Limb (tissue), 2 donors: ENCODE measurements around the gene MKLN1.
"Not testable (repeated sequence)": the region's sequence is repeated elsewhere in the genome, so short reads cannot be mapped to it uniquely, and the experiment has no call there.

Source experiments
- DNase-seq, 2 donors: peaks; one replicate each; pipeline ENCODE4 v3.0.0-alpha.2; 2016; ENCODE audit errors: extremely low spot score in 2 of 2

The MKLN1 gene

GRCh38 chr7:131391145-131391544 is 63.5 kb downstream of the MKLN1 start:
- no peak for DNase-seq

GRCh38 chr7:131400681-131401176 is 73.1 kb downstream of the MKLN1 start:
- no peak for DNase-seq

DNA sequence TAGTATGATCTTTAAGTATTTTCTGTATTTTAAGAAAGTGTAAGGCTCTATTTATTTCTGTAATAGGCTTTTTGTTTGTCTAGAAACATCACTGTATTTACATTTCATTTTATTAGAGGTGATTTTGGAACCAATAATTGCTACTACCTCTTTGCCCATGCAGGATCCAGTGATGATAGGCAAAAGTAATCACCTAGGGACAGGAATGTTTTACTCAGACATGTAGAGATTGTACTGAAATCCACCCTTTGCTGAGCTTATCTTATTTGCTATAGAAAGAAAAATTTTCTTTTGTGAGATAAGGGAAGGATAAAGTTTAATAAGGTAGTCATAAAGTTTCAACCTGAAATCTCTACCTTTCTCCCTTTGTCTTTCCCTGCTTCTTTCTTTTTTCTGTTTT is 73.5 kb downstream of the MKLN1 start:
- DNase-seq = no peak

- no peak for DNase-seq
These were observed 75.6 kb downstream of the MKLN1 start for GRCh38 chr7:131403322-131403721.

- no peak for DNase-seq
These were observed 76.7 kb downstream of the MKLN1 start for GRCh38 chr7:131404226-131404911.

DNA sequence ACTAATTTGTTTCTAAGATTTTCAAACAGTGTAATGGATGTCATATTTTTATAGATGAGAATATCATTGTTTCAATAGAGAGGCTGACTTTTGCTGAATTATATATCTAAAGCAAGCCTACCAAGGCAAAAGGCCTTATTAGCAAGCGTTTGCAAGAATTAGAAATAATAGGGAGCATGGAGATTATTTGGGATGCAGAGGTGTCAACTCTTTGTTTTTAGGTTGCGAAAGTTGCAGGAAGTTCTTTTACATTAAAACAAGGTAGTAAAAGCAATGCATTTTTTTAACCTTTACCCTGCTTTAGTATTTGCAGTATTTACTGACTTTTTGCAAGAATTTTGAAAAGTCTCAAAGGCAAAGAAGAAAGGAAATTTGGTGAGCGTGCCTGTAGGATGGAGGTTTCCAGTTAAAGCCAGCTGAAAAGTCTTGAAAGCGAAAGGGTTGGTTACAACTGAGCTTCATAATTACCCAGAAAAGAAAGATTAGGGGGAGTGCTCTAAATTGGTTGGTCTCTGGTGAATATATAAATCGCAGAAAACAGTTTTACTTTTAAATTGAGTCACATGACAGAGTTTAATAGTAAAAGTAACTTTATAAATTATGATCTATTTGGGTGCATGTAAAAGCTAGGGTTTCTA is 81.6 kb downstream of the MKLN1 start:
- DNase-seq = no peak

GRCh38 chr7:131412031-131412430 is 84.4 kb downstream of the MKLN1 start:
- DNase-seq = no peak

DNA sequence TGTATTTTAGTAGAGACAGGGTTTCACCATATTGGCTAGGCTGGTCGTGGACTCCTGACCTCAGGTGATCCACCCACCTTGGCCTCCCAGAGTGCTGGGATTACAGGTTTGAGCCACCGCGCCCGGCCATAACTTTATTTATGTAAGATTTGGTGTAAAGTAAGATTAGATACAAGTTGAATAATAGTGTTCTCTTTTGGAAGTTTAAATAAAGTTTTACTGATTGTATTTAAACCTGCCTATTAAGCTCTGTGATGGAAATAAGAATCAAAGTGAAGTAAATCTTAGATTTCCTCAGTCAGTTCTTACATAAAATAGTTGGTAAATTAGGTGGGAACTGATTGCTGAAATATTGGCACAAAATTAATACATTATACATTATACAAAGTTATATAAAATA is 86.0 kb downstream of the MKLN1 start:
- no peak for DNase-seq

DNA sequence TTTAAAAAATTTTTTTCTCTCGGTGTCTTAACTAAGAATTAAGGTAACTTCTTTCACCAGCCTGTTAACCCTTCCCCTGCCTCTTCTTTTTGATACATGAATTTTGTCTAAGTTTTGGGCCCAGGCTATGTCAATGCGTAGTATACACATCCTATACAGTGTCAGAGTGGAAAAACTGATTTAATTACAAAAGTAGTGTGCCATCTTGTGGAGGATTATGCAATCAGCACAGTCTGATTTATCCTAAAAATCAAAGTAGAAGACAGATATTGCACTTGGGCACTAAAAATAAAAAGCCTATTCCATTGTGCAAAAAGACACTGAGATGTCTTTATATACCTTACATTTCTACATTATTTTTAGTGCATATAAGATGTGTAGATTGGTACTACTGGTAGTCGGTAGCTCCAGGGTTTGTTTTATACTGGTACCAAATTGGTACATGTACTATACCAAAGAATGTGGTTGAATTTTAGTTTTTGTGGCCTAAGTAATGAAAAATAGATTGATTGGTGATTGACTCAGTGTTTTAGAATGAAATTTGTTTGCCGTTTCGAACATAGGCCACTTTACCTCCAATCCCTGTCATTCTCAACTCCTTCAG is 96.6 kb downstream of the MKLN1 start:
- DNase-seq = peak in 1 of 2 donors; percentile 29

DNA sequence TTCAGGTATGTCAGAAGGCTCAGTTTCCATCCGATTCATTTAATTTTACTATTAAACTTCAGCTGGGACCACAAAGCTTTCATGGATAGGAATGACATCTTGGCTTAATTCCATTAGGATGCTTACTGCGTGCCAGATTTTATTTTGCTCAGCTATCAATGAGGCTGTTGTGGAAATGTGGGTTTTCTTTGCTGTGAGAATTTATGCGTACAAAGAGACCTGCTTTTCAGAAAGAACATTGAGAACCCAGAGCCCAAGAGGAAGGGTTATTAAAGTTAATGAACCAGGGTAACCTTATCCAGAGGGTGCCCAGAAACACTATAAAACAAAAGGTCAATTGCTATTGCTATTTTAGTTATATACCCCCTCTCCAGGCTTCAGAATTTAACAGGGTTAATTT is 98.3 kb downstream of the MKLN1 start:
- peak in 1 of 2 donors; percentile 13 for DNase-seq

DNA sequence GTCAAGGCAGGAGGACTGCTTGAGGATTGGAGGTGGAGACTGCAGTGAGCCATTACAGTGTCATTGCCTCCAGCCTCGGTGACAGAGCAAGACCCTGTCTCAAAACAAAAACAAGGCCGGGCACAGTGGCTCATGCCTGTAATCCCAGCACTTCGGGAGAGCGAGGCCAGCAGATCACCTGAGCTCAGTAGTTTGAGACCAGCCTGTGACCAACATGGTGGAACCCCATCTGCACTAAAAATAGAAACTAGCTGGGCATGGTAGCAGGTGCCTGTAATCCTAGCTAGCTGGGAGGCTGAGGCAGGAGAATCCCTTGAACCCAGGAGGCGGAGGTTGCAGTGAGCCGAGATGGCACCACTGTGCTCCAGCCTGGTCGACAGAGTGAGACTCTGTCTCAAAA is 103.2 kb downstream of the MKLN1 start:
- not testable (repeated sequence) for DNase-seq

- DNase-seq = no peak
These were observed 103.6 kb downstream of the MKLN1 start for GRCh38 chr7:131431289-131431688.

GRCh38 chr7:131431756-131432155 is 104.1 kb downstream of the MKLN1 start:
- no peak for DNase-seq

DNA sequence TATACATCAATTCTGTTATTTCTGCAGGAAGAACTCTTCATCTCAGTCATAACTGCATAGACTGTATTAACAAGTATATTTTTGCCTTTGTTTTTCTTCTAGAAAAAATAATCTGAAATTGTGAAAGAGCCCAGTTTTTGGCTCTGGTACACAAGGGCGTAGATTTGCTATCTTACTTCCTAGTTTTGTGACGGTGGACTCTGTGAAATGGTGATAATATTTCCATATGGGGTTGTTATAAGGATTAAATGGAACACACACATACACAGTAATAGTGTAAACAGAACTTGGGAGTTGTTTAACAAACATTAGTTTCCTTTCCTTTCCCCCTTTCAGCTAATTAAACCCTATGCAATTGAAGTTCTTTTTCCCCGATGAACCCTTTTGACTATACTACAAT is 108.7 kb downstream of the MKLN1 start:
- no peak for DNase-seq

- no peak for DNase-seq
These were observed 111.3 kb downstream of the MKLN1 start for GRCh38 chr7:131438969-131439368.

- DNase-seq = no peak
These were observed 115.8 kb downstream of the MKLN1 start for GRCh38 chr7:131443496-131443895.

DNA sequence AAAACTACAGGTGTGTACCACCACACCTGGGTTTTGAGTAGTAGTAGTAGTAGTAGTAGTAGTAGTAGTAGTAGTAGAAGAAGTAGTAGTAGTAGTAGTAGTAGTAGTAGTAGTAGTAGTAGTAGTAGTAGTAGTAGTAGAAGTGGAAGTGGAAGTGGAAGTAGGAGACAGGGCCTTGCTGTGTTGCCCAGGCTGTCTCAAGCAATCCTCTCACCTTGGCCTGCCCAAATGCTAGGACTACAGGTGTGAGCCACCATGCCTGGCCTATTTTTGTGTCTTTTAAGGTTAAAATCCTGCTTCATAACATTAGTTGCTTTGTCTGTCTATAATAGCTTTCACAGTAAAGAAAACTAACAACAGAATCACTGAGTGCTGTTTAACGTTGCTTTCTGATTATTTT is 117.0 kb downstream of the MKLN1 start:
- no peak for DNase-seq

- no peak for DNase-seq
These were observed 121.8 kb downstream of the MKLN1 start for GRCh38 chr7:131449373-131449902.

GRCh38 chr7:131454498-131454897 is 126.8 kb downstream of the MKLN1 start:
- no peak for DNase-seq

GRCh38 chr7:131455001-131455400 is 127.3 kb downstream of the MKLN1 start:
- DNase-seq = no peak

GRCh38 chr7:131455546-131455945 is 127.9 kb downstream of the MKLN1 start:
- no peak for DNase-seq

DNA sequence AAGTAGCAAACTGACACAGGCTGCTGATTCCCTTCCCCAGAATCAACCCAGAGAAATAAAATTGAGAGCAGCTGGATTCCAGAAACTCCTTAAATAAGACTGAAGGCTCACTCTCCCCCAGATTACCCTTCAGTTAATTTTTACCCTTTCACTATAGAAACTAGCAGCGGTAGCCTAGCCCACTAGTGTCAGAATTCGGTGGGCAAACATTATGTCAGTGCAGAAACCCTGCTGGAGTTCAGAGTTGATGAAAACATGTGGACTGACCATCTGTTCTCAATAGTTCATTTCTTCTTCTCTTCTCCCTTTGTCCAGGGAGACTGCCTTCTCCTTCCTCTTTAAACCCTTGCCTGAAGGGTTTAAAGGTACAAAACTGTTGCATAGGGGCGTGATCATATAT is 128.7 kb downstream of the MKLN1 start:
- DNase-seq = no peak

- no peak for DNase-seq
These were observed 131.6 kb downstream of the MKLN1 start for GRCh38 chr7:131459256-131459655.
